ENCODE results near the gene RPS19BP1. TPM values are rescaled to one million over a fixed set of nuclear protein-coding genes. Genes with fewer than 3 reads are reported as not detected.

RPS19BP1 gene
- total RNA-seq, 1 experiment from 2014 or later, result 85.8 TPM

GRCh38 chr22:39492186-39492585 is 40.4 kb downstream of the RPS19BP1 start:
- intact Hi-C loops (cut with micrococcal nuclease; ENCODE audit: unreplicated experiment), result loop anchor here (5.0 kb wide), 1 partner anchor 40 kb away; the partner anchor contains the start of gene RPS19BP1
- POLR2A ChIA-PET, result no interaction called here

GRCh38 chr22:39491696-39492095 is 40.9 kb downstream of the RPS19BP1 start:
- ChIA-PET POLR2A (no interaction called here), CTCF (interaction anchor here (2.2 kb wide), 1 partner anchor 10 kb away, joined by 7 read pairs; the partner anchor contains the start of gene MIEF1)
- Mint-ChIP-seq H3K27ac (ENCODE audit: unreplicated experiment) (no peak overlapping the region), H3K27me3 (ENCODE audit: insufficient read depth, unreplicated experiment) (no peaks in the 10 kb centered on the region), H3K4me3 (ENCODE audit: unreplicated experiment) (no peak overlapping the region), H3K9me3 (ENCODE audit: unreplicated experiment) (no peaks in the 10 kb centered on the region), H3K4me1 (ENCODE audit: low read depth, unreplicated experiment) (peaks cover 17% of the 10 kb centered on the region), H3K36me3 (ENCODE audit: insufficient read depth, unreplicated experiment) (peaks cover 17% of the 10 kb centered on the region)
- H3K36me3 ChIP-seq (ENCODE audit: control insufficient read depth, insufficient read depth, low read length), result no peaks in the 10 kb centered on the region
- BruUV-seq (replicated peaks), result no TSS peak
- H3K9me3 ChIP-seq, result no peaks in the 10 kb centered on the region
- no peak for DNase-seq
- no peak overlapping the region for H3K4me3 ChIP-seq (ENCODE audit: low read depth, low read length)
- peaks cover 16% of the 10 kb centered on the region for H3K4me1 ChIP-seq
- no peak for TF ChIP-seq CTCF (IDR thresholded peaks at IDR 0.05; ENCODE audit: insufficient read depth in 1 of 2, low read depth in 1 of 2, low read length in 1 of 2, severe bottlenecking in 1 of 2, unreplicated experiment in 1 of 2)
- intact Hi-C loops (cut with micrococcal nuclease; ENCODE audit: unreplicated experiment), result loop anchor here (2.0 to 5.0 kb wide), 2 partner anchors 17 to 41 kb away; partner anchors contain the start of gene RPS19BP1
- no peaks in the 10 kb centered on the region for H3K27me3 ChIP-seq (replicated peaks; ENCODE audit: control insufficient read depth, insufficient read depth, low read length)

More at GRCh38 chr22:39492186-39492585, 40.4 kb downstream of the RPS19BP1 start:
- Mint-ChIP-seq H3K4me3 (ENCODE audit: unreplicated experiment) (no peak overlapping the region), H3K9me3 (ENCODE audit: unreplicated experiment) (no peaks in the 10 kb centered on the region), H3K27ac (ENCODE audit: unreplicated experiment) (no peak overlapping the region), H3K4me1 (ENCODE audit: low read depth, unreplicated experiment) (peaks cover 17% of the 10 kb centered on the region), H3K27me3 (ENCODE audit: insufficient read depth, unreplicated experiment) (no peaks in the 10 kb centered on the region), H3K36me3 (ENCODE audit: insufficient read depth, unreplicated experiment) (peaks cover 12% of the 10 kb centered on the region)
- peaks cover 16% of the 10 kb centered on the region for H3K4me1 ChIP-seq
- no peak for TF ChIP-seq CTCF (IDR thresholded peaks at IDR 0.05; ENCODE audit: insufficient read depth in 1 of 2, low read depth in 1 of 2, low read length in 1 of 2, severe bottlenecking in 1 of 2, unreplicated experiment in 1 of 2)
- BruUV-seq (replicated peaks), result no TSS peak
- CTCF ChIA-PET, result no interaction called here
- no peak overlapping the region for H3K4me3 ChIP-seq (ENCODE audit: low read depth, low read length)
- H3K9me3 ChIP-seq, result no peaks in the 10 kb centered on the region
- no peaks in the 10 kb centered on the region for H3K27me3 ChIP-seq (replicated peaks; ENCODE audit: control insufficient read depth, insufficient read depth, low read length)
- no peaks in the 10 kb centered on the region for H3K36me3 ChIP-seq (ENCODE audit: control insufficient read depth, insufficient read depth, low read length)
- no peak for DNase-seq

- Mint-ChIP-seq H3K27me3 (ENCODE audit: insufficient read depth, unreplicated experiment) (no peaks in the 10 kb centered on the region), H3K36me3 (ENCODE audit: insufficient read depth, unreplicated experiment) (peaks cover 17% of the 10 kb centered on the region), H3K27ac (ENCODE audit: unreplicated experiment) (no peak overlapping the region), H3K9me3 (ENCODE audit: unreplicated experiment) (no peaks in the 10 kb centered on the region), H3K4me1 (ENCODE audit: low read depth, unreplicated experiment) (peaks cover 17% of the 10 kb centered on the region), H3K4me3 (ENCODE audit: unreplicated experiment) (no peak overlapping the region)
- Histone ChIP-seq H3K4me1 (peaks cover 16% of the 10 kb centered on the region), H3K4me3 (ENCODE audit: low read depth, low read length) (no peak overlapping the region), H3K9me3 (no peaks in the 10 kb centered on the region), H3K27me3 (replicated peaks; ENCODE audit: control insufficient read depth, insufficient read depth, low read length) (no peaks in the 10 kb centered on the region), H3K36me3 (ENCODE audit: control insufficient read depth, insufficient read depth, low read length) (no peaks in the 10 kb centered on the region)
- DNase-seq, result no peak
- intact Hi-C loops (cut with micrococcal nuclease; ENCODE audit: unreplicated experiment), result loop anchor here (1.0 to 5.0 kb wide), 4 partner anchors 11 to 41 kb away; partner anchors contain the start of genes MIEF1 and RPS19BP1
- no TSS peak for BruUV-seq (replicated peaks)
- ChIA-PET POLR2A (interaction anchor here (1.4 kb wide), 1 partner anchor 17 kb away, joined by 7 read pairs; no protein-coding TSS in a partner anchor), CTCF (interaction anchor here (1.0 to 2.2 kb wide), 3 partner anchors 11 to 38 kb away, joined by 5 to 8 read pairs (median 7); partner anchors contain the start of gene MIEF1)
- TF ChIP-seq CTCF (IDR thresholded peaks at IDR 0.05; ENCODE audit: insufficient read depth in 1 of 2, low read depth in 1 of 2, low read length in 1 of 2, severe bottlenecking in 1 of 2, unreplicated experiment in 1 of 2), result no peak
Observed at GRCh38 chr22:39490966-39491680, 41.4 kb downstream of the RPS19BP1 start.
